HG02852 (cell line): ENCODE measurements around the gene ZP2.
"Not testable (repeated sequence)": the region's sequence is repeated elsewhere in the genome, so short reads cannot be mapped to it uniquely, and the experiment has no call there.

ENCODE experiments used
- ATAC-seq: cut with Tn5 transposase; IDR thresholded peaks from one replicate; pipeline ENCODE4 v1.9.1; 2021; ENCODE audit warnings: mild to moderate bottlenecking, moderate library complexity; ENCODE audit not compliant: unreplicated experiment

The ZP2 gene

DNA sequence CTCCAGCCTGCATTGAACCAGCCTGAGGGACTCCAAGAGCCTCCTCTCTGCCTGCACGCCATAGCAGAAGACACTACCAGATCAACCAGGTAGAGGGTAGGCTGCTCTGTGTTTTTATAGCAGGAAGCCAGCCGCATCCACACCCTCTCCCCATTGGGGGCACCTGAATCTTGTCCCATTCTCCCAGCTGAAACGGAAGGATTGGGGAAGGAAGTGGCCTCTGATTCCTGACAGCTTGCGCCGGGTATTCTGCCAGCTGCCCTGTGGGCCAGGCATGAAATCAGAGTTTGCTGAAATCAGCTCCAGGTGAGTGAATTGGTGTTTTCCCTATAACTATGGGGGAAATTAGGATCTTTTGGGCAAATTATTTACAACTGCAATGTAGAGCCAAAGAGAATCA, at the start of gene ZP2:
TSS of gene ZP2 (minus strand) at position 89 of the 400 bp plus-strand sequence. CDS start at position 62, 27 bp downstream.
- ATAC-seq = no peak

GRCh38 chr16:21257284-21257683, 45.9 kb upstream of the ZP2 start:
- no peak for ATAC-seq

- ATAC-seq = no peak
These were observed 45.3 kb upstream of the ZP2 start for GRCh38 chr16:21256636-21257035.

GRCh38 chr16:21253470-21253869, 42.1 kb upstream of the ZP2 start:
- no peak for ATAC-seq

GRCh38 chr16:21250072-21250923, 38.9 kb upstream of the ZP2 start:
- no peak for ATAC-seq

DNA sequence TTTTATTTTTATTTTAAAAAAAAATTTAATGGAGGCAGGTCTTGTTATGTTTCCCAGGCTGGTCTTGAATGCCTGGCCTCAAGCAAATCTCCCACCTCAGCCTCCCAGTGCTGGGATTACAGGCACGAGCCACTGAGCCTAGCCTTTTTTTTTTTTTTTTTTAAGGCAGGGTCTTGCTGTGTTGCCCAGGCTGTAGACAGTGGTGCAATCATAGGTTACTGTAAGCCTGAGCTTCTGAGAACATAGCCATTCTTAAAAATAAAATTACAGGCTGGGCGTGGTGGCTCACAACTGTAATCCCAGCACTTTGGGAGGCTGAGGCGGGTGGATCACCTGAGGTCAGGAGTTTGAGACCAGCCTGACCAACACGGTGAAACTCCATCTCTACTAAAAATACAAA, 36.8 kb upstream of the ZP2 start:
- not testable (repeated sequence) for ATAC-seq

- ATAC-seq = no peak
These were observed 33.3 kb upstream of the ZP2 start for GRCh38 chr16:21244518-21245215.

- no peak for ATAC-seq
These were observed 31.4 kb upstream of the ZP2 start for GRCh38 chr16:21242756-21243155.

GRCh38 chr16:21239646-21240045, 28.3 kb upstream of the ZP2 start:
- ATAC-seq = no peak

- ATAC-seq = no peak
These were observed 25.5 kb upstream of the ZP2 start for GRCh38 chr16:21236831-21237230.

GRCh38 chr16:21235199-21235585, 23.8 kb upstream of the ZP2 start:
- no peak for ATAC-seq

DNA sequence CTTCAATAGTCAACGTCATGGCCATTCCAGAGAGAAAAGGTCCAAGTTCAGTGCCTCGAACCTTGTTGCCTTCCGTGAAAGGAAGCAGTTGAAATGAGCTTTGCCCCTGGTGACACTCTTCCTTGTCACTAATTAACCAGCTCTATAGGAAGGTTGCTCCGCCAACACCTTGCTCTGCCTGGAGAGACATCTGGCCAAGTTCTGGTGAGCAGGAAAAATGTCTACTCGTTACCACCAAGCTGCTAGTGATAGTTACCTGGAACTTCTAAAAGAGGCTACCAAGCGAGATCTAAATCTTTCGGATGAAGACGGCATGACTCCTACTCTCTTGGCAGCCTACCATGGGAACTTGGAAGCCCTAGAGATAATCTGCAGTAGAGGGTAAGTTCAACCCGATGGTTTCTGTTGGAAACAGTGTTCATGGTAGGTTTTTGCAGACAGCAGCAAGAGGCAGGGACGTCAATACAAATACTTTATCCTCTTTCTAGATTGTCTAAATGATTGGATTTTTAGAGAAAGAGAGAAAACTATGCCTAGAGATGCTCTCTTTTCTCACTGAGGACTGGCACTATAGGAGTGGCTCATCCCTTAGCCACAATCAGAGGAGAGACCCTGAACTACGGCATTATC, 22.3 kb upstream of the ZP2 start, which contains the start of gene ANKS4B:
TSS of gene ANKS4B (plus strand) at position 179 of the 630 bp plus-strand sequence. CDS start at position 218, 39 bp downstream.
- ATAC-seq = no peak

DNA sequence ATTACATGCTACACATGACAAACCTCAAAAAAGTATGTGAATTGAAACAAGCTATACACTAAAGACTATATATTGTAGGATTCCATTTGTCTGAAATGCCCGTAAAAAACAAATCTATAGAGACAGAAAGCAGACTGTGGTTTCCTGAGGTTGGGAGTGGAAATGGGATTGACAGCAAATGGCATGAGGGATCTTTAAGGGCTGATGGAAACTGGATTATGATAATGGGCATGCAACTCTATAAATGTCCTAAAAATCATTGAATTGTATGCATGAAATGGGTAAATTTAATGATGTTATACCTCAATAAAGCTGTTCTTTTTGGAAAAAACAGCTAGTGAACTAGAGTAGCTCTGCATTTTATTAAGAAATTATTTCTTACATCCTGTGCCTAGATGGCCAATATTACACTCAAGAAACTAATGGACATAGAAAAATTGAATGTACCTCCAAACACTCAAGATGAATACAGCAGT, 21.7 kb upstream of the ZP2 start:
- ATAC-seq = no peak

DNA sequence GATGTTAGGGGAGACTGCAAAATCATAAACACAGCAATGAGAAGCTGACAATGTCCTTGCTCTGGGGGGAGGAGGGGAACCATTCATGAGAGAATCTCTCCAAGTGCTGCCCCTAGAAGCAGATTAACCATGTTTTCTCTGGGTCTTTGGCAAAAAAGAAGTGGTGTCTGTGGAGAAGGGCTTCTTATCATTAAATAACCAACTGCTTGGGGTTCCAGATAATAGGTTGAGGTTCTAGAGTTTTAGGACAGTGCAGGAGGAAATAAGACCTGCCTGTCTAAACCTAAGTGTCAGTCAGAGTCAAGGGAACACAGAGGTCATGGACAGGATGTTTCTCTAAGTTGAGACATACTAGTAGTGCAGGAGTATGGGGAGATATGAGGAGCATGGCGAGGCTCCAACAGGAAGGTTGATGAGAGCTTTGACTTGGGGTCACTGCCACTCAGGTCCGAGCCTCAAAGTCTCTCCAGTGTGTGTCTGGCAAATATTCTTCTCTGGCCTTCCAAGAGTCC, 17.0 kb upstream of the ZP2 start:
- no peak for ATAC-seq

DNA sequence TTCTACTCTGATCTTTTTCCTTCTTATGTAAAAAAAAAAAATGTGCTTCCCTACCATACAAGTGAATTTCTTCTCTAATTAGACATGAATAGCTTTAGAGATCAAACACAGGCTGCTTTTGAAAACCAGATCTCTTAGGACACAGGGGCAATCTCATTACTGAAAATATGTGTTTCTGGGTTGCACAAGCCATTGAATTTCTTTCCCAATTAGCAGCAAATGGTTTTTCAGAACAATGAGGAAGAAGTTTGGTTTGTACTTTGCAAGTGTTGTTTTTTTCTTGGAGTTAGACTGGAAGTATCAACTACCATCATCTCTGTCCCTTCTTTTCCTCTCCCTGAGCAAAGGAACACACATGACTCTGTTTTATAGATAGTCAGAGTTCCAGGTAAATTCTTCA, 16.5 kb upstream of the ZP2 start:
- ATAC-seq = no peak

GRCh38 chr16:21226749-21227148, 15.4 kb upstream of the ZP2 start:
- no peak for ATAC-seq

GRCh38 chr16:21224800-21225199, 13.4 kb upstream of the ZP2 start:
- ATAC-seq = no peak

DNA sequence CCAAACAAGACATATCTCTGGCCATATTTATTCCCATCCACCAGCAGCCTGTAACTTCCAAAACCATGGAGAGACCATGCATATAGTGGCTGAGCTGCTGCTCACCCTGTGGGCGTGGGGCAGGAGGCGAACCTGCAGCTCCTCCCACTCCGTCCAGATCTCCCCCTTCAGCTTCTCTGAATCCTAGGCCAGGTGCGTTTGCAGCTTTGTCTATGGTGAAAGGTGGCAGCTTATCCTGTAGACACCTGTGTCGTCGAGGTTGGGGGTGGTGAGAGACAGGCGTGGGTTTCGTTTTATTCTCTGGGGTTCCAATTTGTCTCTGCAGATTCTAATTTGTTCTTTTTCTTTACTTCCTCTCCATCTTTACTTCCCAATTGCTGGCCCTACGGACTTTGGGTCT, 12.4 kb upstream of the ZP2 start:
- no peak for ATAC-seq

GRCh38 chr16:21222495-21223337, 11.3 kb upstream of the ZP2 start:
- no peak for ATAC-seq

GRCh38 chr16:21219551-21219950, 8.2 kb upstream of the ZP2 start:
- ATAC-seq = no peak
